Endothelial cell of umbilical vein (primary cell): ENCODE measurements around the gene BIN1. TPM values are rescaled to one million over a fixed set of nuclear protein-coding genes. Genes with fewer than 3 reads are reported as not detected.

Experiments
- BruUV-seq: library from RNA; stranded (reverse); fragments of 400-500 nt; replicated peaks from 2 replicates; lab custom pipeline; 2021; lab: Mats Ljungman, UMichigan
- CTCF ChIA-PET: fragments of 300-600, 350-600 bp; sonication (Branson Sonifier 250); formaldehyde crosslinking; loops from one replicate; lab custom pipeline; 2021; ENCODE audit warnings: antibody characterized with exemption, inconsistent platforms; lab: Charles Lee
- POLR2A ChIA-PET: fragments of 300-600, 350-600 bp; sonication (Branson Sonifier 250); formaldehyde crosslinking; loops from one replicate; lab custom pipeline; 2021; ENCODE audit warnings: antibody characterized with exemption, inconsistent platforms; lab: Charles Lee
- DNase-seq: peaks from one replicate; pipeline ENCODE4 v3.0.0-alpha.2; 2011; ENCODE audit warnings: low read depth, low spot score
- FAIRE-seq: peaks from 2 replicates; lab custom pipeline; 2011; peaks lifted over from hg19 to GRCh38; lab: Jason Lieb, UNC
- H2AFZ ChIP-seq: 2 replicates; pipeline ENCODE4 v1.6.0; 2012; ENCODE audit warnings: low read depth, low read length, control low read depth, inconsistent platforms
- H3K27ac ChIP-seq: 2 replicates; pipeline ENCODE4 v1.5.1; 2011; ENCODE audit warnings: low read depth, mild to moderate bottlenecking, control low read depth, low read length, moderate library complexity; ENCODE audit not compliant: insufficient read depth
- H3K27me3 ChIP-seq, 2 experiments: 2 replicates each; pipeline versions ENCODE4 v1.6.0 to v1.6.1; 2011; ENCODE audit warnings: low read length in 2 of 2, mixed read lengths in 1 of 2; ENCODE audit not compliant: control insufficient read depth in 2 of 2, insufficient read depth in 2 of 2
- H3K36me3 ChIP-seq, 2 experiments: 2 replicates in 1 of 2; 3 replicates in 1 of 2; pipeline ENCODE4 v1.5.1; 2011; ENCODE audit warnings: low read length in 2 of 2, mild to moderate bottlenecking in 1 of 2, moderate library complexity in 1 of 2; ENCODE audit not compliant: control insufficient read depth in 2 of 2, insufficient read depth in 2 of 2; ENCODE audit errors: extremely low read depth in 1 of 2
- H3K4me1 ChIP-seq: 3 replicates; pipeline ENCODE4 v1.5.1; 2011; ENCODE audit warnings: mild to moderate bottlenecking, low read length; ENCODE audit not compliant: control insufficient read depth, insufficient read depth; ENCODE audit errors: extremely low read depth
- H3K4me2 ChIP-seq: 2 replicates; pipeline ENCODE4 v1.6.1; 2011; ENCODE audit warnings: low read length, control low read depth, mixed read lengths; ENCODE audit not compliant: insufficient read depth
- H3K4me3 ChIP-seq, 3 experiments: fragments of 200-600 bp in 1 of 3; sonication (generic), shearing (Covaris generic) in 1 of 3; replicated peaks in 1 of 3; 2 replicates each; pipeline ENCODE4 v1.5.1; 2011 to 2016; ENCODE audit warnings: control low read depth in 3 of 3, low read length in 3 of 3, mild to moderate bottlenecking in 2 of 3, inconsistent platforms in 1 of 3, low read depth in 1 of 3, moderate library complexity in 1 of 3; ENCODE audit not compliant: insufficient read depth in 1 of 3
- H3K79me2 ChIP-seq: 2 replicates; pipeline ENCODE4 v1.6.0; 2012; ENCODE audit warnings: low read length, inconsistent platforms; ENCODE audit not compliant: control insufficient read depth, insufficient read depth
- H3K9ac ChIP-seq: replicated peaks from 2 replicates; pipeline ENCODE3; 2011; ENCODE audit warnings: low read length, control low read depth; ENCODE audit not compliant: insufficient read depth; ENCODE audit errors: extremely low read depth
- H3K9me1 ChIP-seq: replicated peaks from 3 replicates; pipeline ENCODE4 v1.6.0; 2011; ENCODE audit warnings: mild to moderate bottlenecking, low read length; ENCODE audit not compliant: control insufficient read depth, insufficient read depth; ENCODE audit errors: extremely low read depth
- H3K9me3 ChIP-seq: replicated peaks from 2 replicates; pipeline ENCODE4 v1.5.1; 2012; ENCODE audit warnings: low read length, inconsistent platforms; ENCODE audit not compliant: control insufficient read depth, insufficient read depth
- H4K20me1 ChIP-seq: replicated peaks from 2 replicates; pipeline ENCODE3; 2011; ENCODE audit warnings: mild to moderate bottlenecking, low read length; ENCODE audit not compliant: control insufficient read depth, insufficient read depth; ENCODE audit errors: extremely low read depth
- EZH2 ChIP-seq: IDR thresholded peaks from 2 replicates; pipeline ENCODE4 v1.6.1; 2012; ENCODE audit warnings: borderline replicate concordance, low read depth, mild to moderate bottlenecking, moderate library complexity, low read length, inconsistent platforms; ENCODE audit not compliant: severe bottlenecking
- FOS ChIP-seq: IDR thresholded peaks from 2 replicates; pipeline ENCODE4 v1.6.1; 2011; ENCODE audit warnings: mild to moderate bottlenecking, low read length, moderate library complexity, borderline replicate concordance; ENCODE audit not compliant: insufficient read depth
- GATA2 ChIP-seq: IDR thresholded peaks from 2 replicates; pipeline ENCODE4 v1.7.0; 2011; ENCODE audit warnings: low read depth, mild to moderate bottlenecking, moderate library complexity, mixed read lengths, low read length; ENCODE audit not compliant: insufficient read length, insufficient read depth
- JUN ChIP-seq: IDR thresholded peaks from 2 replicates; pipeline ENCODE4 v1.6.1; 2011; ENCODE audit warnings: borderline replicate concordance, low read depth; ENCODE audit not compliant: insufficient read length, insufficient read depth
- MYC ChIP-seq: IDR thresholded peaks from one replicate; pipeline ENCODE4 v1.6.1; 2011; ENCODE audit warnings: mild to moderate bottlenecking, low read depth, low read length
- POLR2A ChIP-seq: IDR thresholded peaks from 2 replicates; pipeline ENCODE4 v1.6.1; 2012; ENCODE audit warnings: low read depth, mild to moderate bottlenecking, control low read depth, low read length
- POLR2AphosphoS5 ChIP-seq: IDR thresholded peaks from 2 replicates; pipeline ENCODE4 v1.6.1; 2012; ENCODE audit warnings: low read depth, mild to moderate bottlenecking, control low read depth, low read length, moderate library complexity; ENCODE audit not compliant: insufficient read depth
- dilution Hi-C: fragments of 300-500 bp; cut with MboI; formaldehyde crosslinking; loops from one replicate; pipeline ENCODE4 v1.15.0; 2019; ENCODE audit warnings: low sequenced_read_pairs; ENCODE audit not compliant: extremely low pct_ligation_motif_present
- intact Hi-C: fragments of 100-400 bp; cut with micrococcal nuclease; formaldehyde crosslinking; loops from one replicate; pipeline ENCODE4 v1.10.0; 2022
- polyA plus RNA-seq, 4 experiments: library from polyadenylated mRNA; depleted of rRNA in 3 of 4; stranded (reverse) in 3 of 4; unstranded in 1 of 4; fragments of >200 nt; gene quantifications; 2 replicates each; pipeline versions ENCODE4 v1.2.1 to v1.2.3, GENCODE V29; 2011 to 2012; ENCODE audit warnings: missing spikeins in 1 of 4
- total RNA-seq: library from RNA; stranded (reverse); gene quantifications from 2 replicates; pipeline ENCODE4 v1.2.3, GENCODE V29; 2021
- TF ChIP-seq, protein P1 (sequence below): IDR thresholded peaks from 2 replicates; pipeline ENCODE4 v1.6.1; 2011; ENCODE audit not compliant: insufficient read depth, insufficient read length

Gene BIN1
- total and polyA plus RNA-seq, 2 donors (not counting 3 experiments of a cell fraction or from before 2014, with no cell fraction given) = 26.3 to 36.9 TPM

DNA sequence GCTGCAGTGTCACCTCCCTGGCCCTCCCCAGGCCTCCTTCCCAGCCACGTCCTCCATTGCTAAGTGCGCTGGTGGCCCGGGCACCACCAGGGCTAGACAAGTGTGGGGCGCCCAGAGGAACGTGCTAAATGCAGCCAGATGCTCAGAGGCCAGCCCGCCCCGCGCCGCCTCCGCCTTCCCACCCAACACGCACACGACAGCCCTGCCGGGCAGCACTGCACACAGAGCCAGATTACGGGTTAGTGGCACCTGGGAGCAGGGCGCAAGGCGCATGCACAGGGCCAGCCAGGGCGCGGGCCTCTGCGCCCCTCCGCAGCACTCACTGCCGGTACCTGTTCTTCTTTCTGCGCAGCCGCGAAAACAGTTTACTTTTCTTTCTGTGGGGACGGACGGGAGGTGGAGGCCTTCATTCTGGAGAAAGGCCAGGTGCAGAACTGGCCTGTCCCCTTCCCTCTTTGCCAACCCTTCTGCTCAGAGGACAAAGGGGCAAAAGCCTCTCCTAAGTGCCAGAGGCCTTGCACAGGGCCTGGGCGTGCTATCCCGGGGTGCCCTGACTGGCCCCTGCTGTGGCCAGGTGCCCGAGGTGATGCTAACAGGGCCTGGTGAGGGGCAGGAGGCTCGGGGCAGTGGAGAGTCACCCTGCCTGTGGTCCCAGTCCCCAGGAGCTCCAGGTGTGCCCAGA is 46.5 kb downstream of the BIN1 start:
- no peaks in the 10 kb centered on the region for H3K9me1 ChIP-seq
- DNase-seq (no peak), FAIRE-seq (no peak)
- H3K27me3 ChIP-seq = no peaks in the 10 kb centered on the region
- TF ChIP-seq GATA2 = no peak
- TF ChIP-seq EZH2 = no peak
- no peak for TF ChIP-seq FOS
- TF ChIP-seq, protein P1, sequence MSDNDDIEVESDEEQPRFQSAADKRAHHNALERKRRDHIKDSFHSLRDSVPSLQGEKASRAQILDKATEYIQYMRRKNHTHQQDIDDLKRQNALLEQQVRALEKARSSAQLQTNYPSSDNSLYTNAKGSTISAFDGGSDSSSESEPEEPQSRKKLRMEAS = no peak
- TF ChIP-seq POLR2AphosphoS5 = no peak
- TF ChIP-seq JUN = no peak
- TF ChIP-seq POLR2A = no peak
- no peak for TF ChIP-seq MYC
- H3K27ac ChIP-seq = peak overlapping the region; percentile 26
- peaks cover 47% of the 10 kb centered on the region for H3K4me1 ChIP-seq
- H2AFZ ChIP-seq = no peak overlapping the region
- H3K79me2 ChIP-seq = no peaks in the 10 kb centered on the region
- intact Hi-C loops = loop anchor here (5.0 to 10.0 kb wide), 2 partner anchors 234 to 403 kb away; partner anchors contain the start of genes ERCC3 and GYPC
- no peak overlapping the region for H3K9ac ChIP-seq
- no peaks in the 10 kb centered on the region for H4K20me1 ChIP-seq
- ChIA-PET CTCF (no interaction called here), POLR2A (no interaction called here)
- BruUV-seq = no TSS peak
- no peaks in the 10 kb centered on the region for H3K9me3 ChIP-seq
- no peaks in the 10 kb centered on the region for H3K36me3 ChIP-seq
- H3K4me3 ChIP-seq = no peak overlapping the region
- H3K4me2 ChIP-seq = no peak overlapping the region
- dilution Hi-C loops = no loop called here

DNA sequence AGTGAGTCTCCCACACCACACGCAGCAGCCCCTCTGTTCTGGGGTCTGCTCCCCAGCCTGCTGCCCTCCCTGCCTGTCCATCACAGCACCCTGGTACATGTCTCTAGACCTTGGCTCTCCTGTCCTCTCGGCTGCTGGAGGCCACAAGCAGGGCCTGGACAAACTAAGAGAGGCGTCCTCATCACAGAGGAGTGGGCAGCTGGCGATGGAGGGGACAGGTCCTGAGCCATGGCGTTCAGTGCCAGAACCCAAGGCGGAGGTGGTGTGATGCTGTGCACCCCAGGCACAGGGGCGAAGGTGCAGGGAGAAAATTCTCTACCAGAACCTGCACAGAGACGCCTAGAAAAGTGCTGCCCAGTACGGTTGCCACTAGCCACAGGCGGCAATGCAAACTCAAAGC is 47.4 kb downstream of the BIN1 start:
- TF ChIP-seq MYC = no peak
- TF ChIP-seq, protein P1 = no peak
- no peak for TF ChIP-seq JUN
- TF ChIP-seq POLR2A = no peak
- ChIA-PET POLR2A (no interaction called here), CTCF (no interaction called here)
- H3K4me3 ChIP-seq = no peak overlapping the region
- FAIRE-seq (no peak), DNase-seq (no peak)
- no peaks in the 10 kb centered on the region for H3K9me3 ChIP-seq
- H3K27ac ChIP-seq = no peak overlapping the region
- no peak overlapping the region for H3K9ac ChIP-seq
- no peaks in the 10 kb centered on the region for H3K9me1 ChIP-seq
- H3K4me1 ChIP-seq = peaks cover 41% of the 10 kb centered on the region
- H3K79me2 ChIP-seq = no peaks in the 10 kb centered on the region
- dilution Hi-C loops (no loop called here), intact Hi-C loops (no loop called here)
- no peaks in the 10 kb centered on the region for H3K27me3 ChIP-seq
- H2AFZ ChIP-seq = no peak overlapping the region
- no peaks in the 10 kb centered on the region for H4K20me1 ChIP-seq
- no peak overlapping the region for H3K4me2 ChIP-seq
- no TSS peak for BruUV-seq
- no peaks in the 10 kb centered on the region for H3K36me3 ChIP-seq
